K562 (cell line): ENCODE data around the gene SLC2A14. TPM values are rescaled to one million over a fixed set of nuclear protein-coding genes. Genes with fewer than 3 reads are reported as not detected.

ENCODE experiments used
- ATAC-seq: fragments of 200-7000 bp; cut with Tn5 transposase; 3 replicates; pipeline ENCODE4 v1.9.1; 2020; ENCODE audit warnings: moderate library complexity
- BruUV-seq: library from RNA; stranded (reverse); fragments of 400-500 nt; replicated peaks from 2 replicates; lab custom pipeline; 2021; lab: Mats Ljungman, UMichigan
- CTCF ChIA-PET: fragments of 300-600 bp; formaldehyde crosslinking; extraction: SDS; loops from one replicate; lab custom pipeline; 2021; ENCODE audit warnings: low intra/inter-chr PET ratio; lab: Yijun Ruan, JAX
- POLR2A ChIA-PET: fragments of 300-600, 350-650 bp; sonication (Branson Sonifier 250); formaldehyde crosslinking; extraction: SDS; loops from one replicate; lab custom pipeline; 2021; ENCODE audit warnings: antibody characterized with exemption, inconsistent platforms; lab: Yijun Ruan, JAX
- DNase-seq, 4 experiments: peaks; one replicate each; pipeline versions ENCODE4 v3.0.0 to v3.0.0-alpha.2; 2011 to 2018; ENCODE audit warnings: low spot score in 3 of 4, mixed read lengths in 3 of 4; ENCODE audit errors: extremely low read depth in 1 of 4
- FAIRE-seq: peaks from 2 replicates; lab custom pipeline; 2011; peaks lifted over from hg19 to GRCh38; lab: Jason Lieb, UNC
- H2AFZ ChIP-seq: 2 replicates; pipeline ENCODE4 v1.6.0; 2011; ENCODE audit warnings: low read depth, low read length, control low read depth, inconsistent platforms
- H3K27ac ChIP-seq: fragments of 200-600 bp; 3 replicates; pipeline ENCODE4 v1.8.0; 2011; ENCODE audit warnings: low read depth, mild to moderate bottlenecking, control low read depth, inconsistent platforms, low read length, moderate library complexity, mixed read lengths; ENCODE audit errors: extremely low read depth
- H3K27me3 ChIP-seq, 2 experiments: fragments of 300-600 bp in 1 of 2; 2 replicates in 1 of 2; 3 replicates in 1 of 2; pipeline versions ENCODE4 v1.6.0 to v1.8.0; 2011; ENCODE audit warnings: inconsistent platforms in 2 of 2, low read length in 2 of 2, mild to moderate bottlenecking in 1 of 2, mixed read lengths in 1 of 2, moderate library complexity in 1 of 2; ENCODE audit not compliant: control insufficient read depth in 2 of 2, insufficient read depth in 2 of 2
- H3K36me3 ChIP-seq: fragments of 300-600 bp; 3 replicates; pipeline ENCODE4 v1.8.0; 2011; ENCODE audit warnings: mild to moderate bottlenecking, low read length, inconsistent platforms; ENCODE audit not compliant: control insufficient read depth, insufficient read depth
- H3K4me1 ChIP-seq, 2 experiments: fragments of 200-600 bp in 1 of 2; replicated peaks in 1 of 2; 2 replicates in 1 of 2; 3 replicates in 1 of 2; pipeline versions ENCODE4 v1.5.1 to v1.8.0; 2011; ENCODE audit warnings: inconsistent platforms in 2 of 2, low read length in 2 of 2, mild to moderate bottlenecking in 1 of 2, mixed read lengths in 1 of 2, moderate library complexity in 1 of 2; ENCODE audit not compliant: control insufficient read depth in 2 of 2, insufficient read depth in 2 of 2
- H3K4me2 ChIP-seq: 2 replicates; pipeline ENCODE4 v1.6.1; 2011; ENCODE audit warnings: low read length, control low read depth, inconsistent platforms, mixed read lengths; ENCODE audit not compliant: insufficient read depth
- H3K4me3 ChIP-seq: fragments of 200-600 bp; sonication (generic), shearing (Covaris generic); 2 replicates; pipeline ENCODE4 v1.5.1; 2016; ENCODE audit warnings: control low read depth, inconsistent platforms
- H3K79me2 ChIP-seq: fragments of 200-600 bp; 3 replicates; pipeline ENCODE4 v1.8.0; 2011; ENCODE audit warnings: low read length, inconsistent platforms; ENCODE audit not compliant: control insufficient read depth, insufficient read depth
- H3K9ac ChIP-seq, 2 experiments: 2 replicates each; pipeline versions ENCODE4 v1.6.0 to v1.6.1; 2011; ENCODE audit warnings: low read depth in 2 of 2, low read length in 2 of 2, control low read depth in 1 of 2, inconsistent platforms in 1 of 2, mild to moderate bottlenecking in 1 of 2, mixed read lengths in 1 of 2; ENCODE audit not compliant: insufficient read depth in 1 of 2
- H3K9me1 ChIP-seq: one replicate; pipeline ENCODE4 v1.6.0; 2011; ENCODE audit warnings: inconsistent platforms, mild to moderate bottlenecking, low read length, moderate library complexity; ENCODE audit not compliant: control insufficient read depth, insufficient read depth
- H3K9me3 ChIP-seq: replicated peaks from 2 replicates; pipeline ENCODE4 v1.5.1; 2011; ENCODE audit warnings: low read depth, low read length, inconsistent platforms; ENCODE audit not compliant: control insufficient read depth, insufficient read depth
- H4K20me1 ChIP-seq: replicated peaks from 2 replicates; pipeline ENCODE4 v1.6.1; 2011; ENCODE audit warnings: low read length, inconsistent platforms, mixed read lengths; ENCODE audit not compliant: control insufficient read depth, insufficient read depth
- NCOR1 ChIP-seq: fragments of 450-650 bp; IDR thresholded peaks from 2 replicates; pipeline ENCODE4 v1.6.1; 2016; ENCODE audit warnings: mild to moderate bottlenecking, moderate library complexity
- WGBS: fragments of 100-300 bp; shearing (Covaris generic); methylation state at CpG from one replicate; pipeline ENCODE4 v1.1.6; 2016; ENCODE audit warnings: low coverage, mixed read lengths; ENCODE audit not compliant: insufficient coverage; ENCODE audit errors: missing lambda C conversion rate; 5-methylcytosine and 5-hydroxymethylcytosine counted together
- in situ Hi-C: fragments of 300-500 bp; cut with MboI; formaldehyde crosslinking; loops from 4 replicates; pipeline ENCODE4 v1.15.0; 2018; ENCODE audit warnings: inconsistent platforms, mixed read lengths
- intact Hi-C: fragments of 100-400 bp; cut with micrococcal nuclease; formaldehyde crosslinking; loops from 2 replicates; pipeline ENCODE4 v1.14.2; 2022
- polyA plus RNA-seq, 8 experiments: library from polyadenylated mRNA; depleted of rRNA in 4 of 8; stranded (reverse) in 5 of 8; unstranded in 3 of 8; fragments of >200 nt; fragmentation: Nextera tagmentation in 2 of 8; fragmentation: Illumina TruSeq in 1 of 8; extraction: Ambion mirVana in 2 of 8; extraction: Trizol in 1 of 8; gene quantifications; 2 replicates each; pipeline versions ENCODE4 v1.2.1 to v1.2.3, GENCODE V29; 2011 to 2014; ENCODE audit warnings: inconsistent platforms in 1 of 8, missing spikeins in 1 of 8
- total RNA-seq, 7 experiments: library from RNA; depleted of rRNA in 6 of 7; stranded (reverse); fragments of >200 nt in 6 of 7; fragmentation: Illumina TruSeq in 2 of 7; extraction: Trizol in 2 of 7; gene quantifications; 2 replicates each; pipeline versions ENCODE4 v1.2.1 to v1.2.3, GENCODE V29; 2011 to 2021; ENCODE audit warnings: low replicate concordance in 1 of 7
- TF ChIP-seq, protein P1 (sequence below): fragments of 250-450 bp; sonication (Bioruptor Pico); IDR thresholded peaks from 2 replicates; pipeline ENCODE4 v1.4.0; 2020; ENCODE audit warnings: mild to moderate bottlenecking, moderate library complexity, borderline replicate concordance

The SLC2A14 gene
- total and polyA plus RNA-seq, 9 of the 15 experiments (the other 6 are each of a cell fraction or from before 2014, with no cell fraction given) = 0.13 to 8.9 (median 4.8) TPM; not detected in 1

DNA sequence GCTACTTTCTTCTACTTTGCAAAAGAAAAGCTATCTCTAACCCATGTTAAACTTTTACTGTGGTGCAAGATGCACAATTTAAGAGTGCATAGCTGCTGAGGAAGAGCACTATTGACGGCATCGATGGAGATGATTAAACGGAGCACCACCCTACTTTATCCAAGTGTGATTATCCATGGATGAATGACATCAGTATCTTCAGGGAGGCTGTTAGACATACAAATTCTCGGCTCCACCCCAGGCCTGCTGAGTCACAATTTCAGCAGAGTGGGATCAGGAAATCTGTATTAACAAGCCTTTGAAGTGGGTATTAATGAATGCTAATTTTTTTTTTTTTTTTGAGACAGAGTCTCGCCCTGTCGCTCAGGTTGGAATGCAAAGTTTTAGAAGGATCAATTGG is 16.2 kb downstream of the SLC2A14 start:
- H3K4me1 ChIP-seq = peaks cover 0 to 3% of the 10 kb centered on the region in 2 experiments; a peak in 1 of 5 replicates
- no peaks in the 10 kb centered on the region for H3K9me3 ChIP-seq
- ChIA-PET CTCF (interaction anchor here (0.7 kb wide), 1 partner anchor 125 kb away, joined by 3 read pairs; no protein-coding TSS in a partner anchor), POLR2A (interaction anchor here (0.5 to 1.4 kb wide), 3 partner anchors 14 to 1761 kb away, joined by 3 read pairs; no protein-coding TSS in a partner anchor)
- ATAC-seq (no peak), DNase-seq (no peak), FAIRE-seq (no peak)
- BruUV-seq = no TSS peak
- intact Hi-C loops = no loop called here
- H3K4me2 ChIP-seq = no peak overlapping the region
- H3K4me3 ChIP-seq = no peak overlapping the region
- H4K20me1 ChIP-seq = no peaks in the 10 kb centered on the region
- H3K27me3 ChIP-seq = no peaks in the 10 kb centered on the region
- no peak overlapping the region for H3K9ac ChIP-seq
- in situ Hi-C loops = loop anchor here (5.0 kb wide), 1 partner anchor 141 kb away; no protein-coding TSS in a partner anchor
- TF ChIP-seq, protein P1, sequence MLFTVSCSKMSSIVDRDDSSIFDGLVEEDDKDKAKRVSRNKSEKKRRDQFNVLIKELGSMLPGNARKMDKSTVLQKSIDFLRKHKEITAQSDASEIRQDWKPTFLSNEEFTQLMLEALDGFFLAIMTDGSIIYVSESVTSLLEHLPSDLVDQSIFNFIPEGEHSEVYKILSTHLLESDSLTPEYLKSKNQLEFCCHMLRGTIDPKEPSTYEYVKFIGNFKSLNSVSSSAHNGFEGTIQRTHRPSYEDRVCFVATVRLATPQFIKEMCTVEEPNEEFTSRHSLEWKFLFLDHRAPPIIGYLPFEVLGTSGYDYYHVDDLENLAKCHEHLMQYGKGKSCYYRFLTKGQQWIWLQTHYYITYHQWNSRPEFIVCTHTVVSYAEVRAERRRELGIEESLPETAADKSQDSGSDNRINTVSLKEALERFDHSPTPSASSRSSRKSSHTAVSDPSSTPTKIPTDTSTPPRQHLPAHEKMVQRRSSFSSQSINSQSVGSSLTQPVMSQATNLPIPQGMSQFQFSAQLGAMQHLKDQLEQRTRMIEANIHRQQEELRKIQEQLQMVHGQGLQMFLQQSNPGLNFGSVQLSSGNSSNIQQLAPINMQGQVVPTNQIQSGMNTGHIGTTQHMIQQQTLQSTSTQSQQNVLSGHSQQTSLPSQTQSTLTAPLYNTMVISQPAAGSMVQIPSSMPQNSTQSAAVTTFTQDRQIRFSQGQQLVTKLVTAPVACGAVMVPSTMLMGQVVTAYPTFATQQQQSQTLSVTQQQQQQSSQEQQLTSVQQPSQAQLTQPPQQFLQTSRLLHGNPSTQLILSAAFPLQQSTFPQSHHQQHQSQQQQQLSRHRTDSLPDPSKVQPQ (CRISPR knock-in tag) = no peak
- TF ChIP-seq NCOR1 = no peak
- 54% methylated on average over 6 of the region's 6 CpGs for WGBS
- no peaks in the 10 kb centered on the region for H3K9me1 ChIP-seq
- H3K36me3 ChIP-seq = no peaks in the 10 kb centered on the region
- H3K27ac ChIP-seq = no peak overlapping the region
- H3K79me2 ChIP-seq = no peaks in the 10 kb centered on the region
- H2AFZ ChIP-seq = no peak overlapping the region
